ENCODE results near the gene ENTHD1.
"Not testable (repeated sequence)": the region's sequence is repeated elsewhere in the genome, so short reads cannot be mapped to it uniquely, and the experiment has no call there.

Gene ENTHD1

DNA sequence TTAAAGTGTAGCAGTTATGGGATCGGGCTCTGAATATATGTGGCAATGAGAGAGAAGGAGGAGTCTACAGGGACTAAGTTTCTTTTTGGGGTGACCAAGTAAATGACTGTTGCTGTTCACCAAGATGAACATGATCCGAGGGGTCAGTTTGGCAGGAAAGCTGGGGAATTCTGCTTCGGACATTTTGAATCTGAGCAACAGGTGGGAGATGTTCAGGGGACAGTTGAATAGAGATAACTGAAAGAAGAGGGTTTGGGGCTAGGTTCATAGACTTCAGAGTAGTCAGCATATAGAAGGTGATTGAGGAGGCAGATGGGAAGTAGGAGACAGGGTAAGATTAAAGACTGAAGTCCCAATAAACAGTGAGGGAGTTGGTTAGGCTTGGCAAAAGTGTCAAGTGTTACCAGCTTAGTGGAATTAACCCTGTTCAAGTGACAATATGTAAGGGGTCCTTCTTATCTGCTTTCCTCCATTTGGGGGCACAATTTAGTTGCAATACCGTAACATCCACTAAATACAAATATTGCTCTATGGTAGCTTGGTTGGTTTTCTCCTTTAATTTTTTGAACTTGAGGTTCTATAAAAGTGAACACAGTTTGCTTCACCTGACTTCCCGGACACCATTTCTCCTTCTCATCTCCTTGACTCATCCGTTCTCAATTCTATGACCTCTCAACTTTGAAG, 2.9 kb upstream of the ENTHD1 start:
- DNase-seq = no peak

DNA sequence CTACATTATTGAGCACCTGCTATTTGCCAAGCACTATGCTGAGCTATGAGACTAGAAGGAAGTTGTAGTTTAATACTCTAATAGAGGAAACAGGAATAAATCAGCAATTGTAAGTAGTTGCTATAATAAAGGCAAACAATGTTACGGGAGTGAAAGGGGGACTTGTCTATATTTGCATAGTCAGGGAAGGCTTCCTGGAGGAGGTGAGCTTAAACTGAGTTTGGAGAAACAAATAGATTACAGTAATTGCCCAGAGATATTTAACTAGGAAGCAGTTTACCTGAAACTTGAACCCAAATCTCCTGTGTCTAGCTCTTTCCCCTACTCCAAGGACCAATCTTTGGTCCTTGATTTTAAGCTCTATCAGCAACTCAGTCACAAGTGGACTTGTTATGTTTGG, 2.1 kb upstream of the ENTHD1 start:
- DNase-seq = no peak

DNA sequence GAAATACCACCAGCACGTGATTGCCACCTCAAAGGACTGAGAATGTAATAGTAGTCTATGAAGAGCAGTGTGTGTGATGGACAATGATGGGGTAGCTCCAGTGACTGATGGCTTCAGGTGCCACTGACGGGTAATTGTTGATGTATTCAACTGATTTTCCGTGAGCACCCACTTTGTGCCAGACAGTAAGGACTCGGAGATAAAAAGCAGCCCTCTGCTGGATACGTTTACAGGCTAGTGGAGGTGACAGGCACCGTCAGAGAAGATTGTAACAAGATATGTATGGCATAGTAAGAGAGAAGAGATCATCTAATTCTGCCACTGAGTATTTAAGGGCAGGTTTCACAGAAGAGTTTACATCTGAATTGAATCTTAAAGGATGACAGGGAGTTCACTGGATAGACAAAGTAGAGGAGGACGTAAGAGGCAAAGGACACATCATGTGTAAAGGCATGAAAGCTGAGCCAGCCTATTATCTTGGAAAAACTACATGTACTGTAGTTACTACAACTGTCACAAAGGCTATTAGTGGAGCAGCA, 1.1 kb upstream of the ENTHD1 start:
- no peak for DNase-seq

DNA sequence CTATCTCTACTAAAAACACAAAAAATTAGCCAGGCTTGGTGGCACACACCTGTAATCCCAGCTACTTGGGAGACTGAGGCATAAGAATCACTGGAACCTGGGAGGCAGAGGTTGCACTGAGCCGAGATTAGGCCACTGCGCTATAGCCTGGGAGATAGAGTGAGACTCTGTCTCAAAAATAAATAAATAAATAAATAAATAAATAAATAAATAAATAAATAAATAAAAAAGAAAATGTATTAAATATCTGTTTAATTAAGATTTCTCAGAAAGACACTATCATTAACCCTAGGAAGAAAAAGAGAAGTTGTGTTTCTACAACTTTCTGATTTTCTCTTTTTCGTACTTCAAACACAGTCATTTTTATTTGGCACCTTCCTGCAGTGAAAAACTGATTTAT, 3.6 kb downstream of the ENTHD1 start:
- DNase-seq = not testable (repeated sequence)

DNA sequence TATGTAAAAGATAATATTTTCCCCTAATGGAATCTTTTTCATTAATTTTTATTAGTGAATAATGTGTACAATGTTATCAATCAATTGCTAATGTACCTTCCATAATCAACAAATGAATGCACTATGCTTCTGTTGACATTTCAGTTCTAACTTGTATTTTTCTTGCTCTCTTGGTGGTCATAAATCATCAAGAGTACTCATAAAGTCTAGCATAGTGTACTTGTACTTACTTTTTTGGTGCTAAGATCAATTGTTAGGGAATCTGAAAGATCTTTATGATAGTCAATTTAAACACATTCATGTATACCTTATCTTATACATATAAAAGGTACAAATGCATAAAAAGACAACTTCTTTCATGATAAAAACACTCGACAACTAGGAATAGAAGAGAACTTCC, 10.5 kb downstream of the ENTHD1 start:
- DNase-seq = no peak

DNA sequence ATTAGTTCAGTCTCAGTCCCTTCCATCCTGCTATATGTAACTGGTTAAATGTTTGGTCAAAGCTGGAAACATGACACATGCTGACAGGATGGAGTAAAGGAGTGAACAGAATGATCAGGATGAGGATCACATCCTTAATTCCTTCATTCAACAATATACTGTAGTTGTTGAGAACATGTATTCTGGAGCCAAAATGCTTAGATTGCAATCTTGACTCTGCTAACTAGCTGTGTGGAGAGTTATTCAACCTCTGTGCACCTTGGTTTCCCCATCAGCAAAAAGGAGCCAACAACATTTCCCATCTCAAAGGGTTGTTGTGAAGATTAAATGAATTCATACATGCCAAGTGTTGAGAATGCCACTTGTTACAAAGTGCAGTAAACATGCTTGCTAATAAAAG, 12.8 kb downstream of the ENTHD1 start:
- no peak for DNase-seq

DNA sequence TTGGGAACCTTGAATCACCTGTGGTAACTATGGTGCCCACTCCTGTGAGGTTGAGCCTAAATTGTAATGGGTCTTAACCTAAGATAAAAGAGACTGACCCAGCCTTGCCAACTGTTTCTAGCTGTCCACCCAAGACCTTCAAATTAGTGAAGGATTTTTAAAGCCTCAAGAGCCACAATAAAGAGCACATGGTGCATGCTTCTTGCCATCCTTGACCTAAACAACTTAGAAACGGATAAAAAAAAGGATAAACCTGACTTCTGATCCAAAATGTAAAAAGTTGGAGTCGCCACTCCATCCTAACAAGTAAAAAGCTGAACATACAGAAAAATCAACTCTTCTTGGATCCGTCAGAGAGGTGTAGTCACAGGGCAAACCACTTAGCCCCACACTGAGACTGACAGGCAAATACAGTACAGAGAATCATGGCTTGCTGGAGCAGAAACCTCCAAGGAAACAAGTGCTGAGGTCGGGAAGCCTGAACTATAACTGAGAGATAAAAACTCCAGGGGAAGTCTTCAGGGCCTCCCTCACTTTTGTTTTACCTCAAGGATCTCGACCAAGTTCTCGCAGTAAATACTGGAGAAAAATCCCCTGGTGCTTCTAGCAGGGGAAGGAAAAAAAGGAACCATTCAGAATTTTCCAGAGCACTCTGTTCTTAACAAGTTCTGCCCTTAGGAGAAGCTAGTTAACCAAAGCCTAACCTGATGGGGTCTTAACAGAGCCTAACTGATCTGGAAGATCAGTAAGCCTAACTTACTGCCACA, 16.3 kb downstream of the ENTHD1 start:
- DNase-seq = peak; percentile 25

DNA sequence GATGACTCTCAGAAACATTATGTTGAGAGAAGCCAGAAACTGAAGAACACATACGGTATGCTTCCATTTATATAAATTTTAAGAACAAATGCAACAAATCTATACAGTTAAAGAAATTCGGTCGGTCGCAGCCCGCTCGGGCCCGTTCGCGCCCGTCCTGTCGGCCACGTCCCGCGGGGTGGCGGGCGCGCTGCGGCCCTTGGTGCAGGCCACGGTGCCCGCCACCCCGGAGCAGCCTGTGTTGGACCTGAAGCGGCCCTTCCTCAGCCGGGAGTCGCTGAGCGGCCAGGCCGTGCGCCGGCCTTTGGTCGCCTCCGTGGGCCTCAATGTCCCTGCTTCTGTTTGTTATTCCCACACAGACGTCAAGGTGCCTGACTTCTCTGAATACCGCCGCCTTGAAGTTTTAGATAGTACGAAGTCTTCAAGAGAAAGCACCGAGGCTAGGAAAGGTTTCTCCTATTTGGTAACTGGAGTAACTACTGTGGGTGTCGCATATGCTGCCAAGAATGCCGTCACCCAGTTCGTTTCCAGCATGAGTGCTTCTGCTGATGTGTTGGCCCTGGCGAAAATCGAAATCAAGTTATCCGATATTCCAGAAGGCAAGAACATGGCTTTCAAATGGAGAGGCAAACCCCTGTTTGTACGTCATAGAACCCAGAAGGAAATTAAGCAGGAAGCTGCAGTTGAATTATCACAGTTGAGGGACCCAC, 18.2 kb downstream of the ENTHD1 start:
- DNase-seq = not testable (repeated sequence)

DNA sequence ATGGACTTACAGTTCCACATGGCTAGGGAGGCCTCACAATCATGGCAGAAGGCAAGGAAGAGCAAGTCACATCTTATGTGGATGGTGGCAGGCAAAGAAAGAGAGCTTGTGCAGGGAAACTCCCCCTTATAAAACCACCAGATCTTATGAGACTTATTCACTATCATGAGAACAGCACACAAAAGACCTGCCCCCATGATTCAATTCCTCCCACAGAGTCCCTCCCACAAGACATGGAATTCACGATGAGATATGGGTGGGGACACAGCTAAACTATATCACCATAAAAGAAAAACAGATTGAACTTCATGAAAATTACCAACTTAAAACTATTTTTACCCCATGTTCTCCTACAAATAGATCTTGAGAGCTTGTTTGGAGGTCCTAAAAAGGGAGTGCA, 19.6 kb downstream of the ENTHD1 start:
- DNase-seq = no peak

DNA sequence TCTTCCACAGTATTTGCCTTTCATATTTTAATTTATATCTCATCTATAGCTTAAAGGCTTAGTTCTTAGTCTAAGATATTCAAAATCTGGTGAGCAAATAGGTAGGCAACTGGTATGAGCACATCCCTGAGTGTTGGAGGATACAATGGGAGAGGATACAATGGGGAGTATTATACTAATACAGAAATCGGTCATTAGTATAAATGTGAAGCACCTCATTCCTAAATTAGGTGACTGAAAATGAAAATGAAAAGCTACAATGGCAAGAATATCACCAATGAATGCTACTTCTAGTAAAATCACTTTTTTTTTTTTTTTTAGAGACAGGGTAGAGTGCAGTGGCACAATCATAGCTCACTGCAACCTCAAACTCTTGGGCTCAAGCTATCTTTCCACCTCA, 21.0 kb downstream of the ENTHD1 start:
- DNase-seq = no peak

DNA sequence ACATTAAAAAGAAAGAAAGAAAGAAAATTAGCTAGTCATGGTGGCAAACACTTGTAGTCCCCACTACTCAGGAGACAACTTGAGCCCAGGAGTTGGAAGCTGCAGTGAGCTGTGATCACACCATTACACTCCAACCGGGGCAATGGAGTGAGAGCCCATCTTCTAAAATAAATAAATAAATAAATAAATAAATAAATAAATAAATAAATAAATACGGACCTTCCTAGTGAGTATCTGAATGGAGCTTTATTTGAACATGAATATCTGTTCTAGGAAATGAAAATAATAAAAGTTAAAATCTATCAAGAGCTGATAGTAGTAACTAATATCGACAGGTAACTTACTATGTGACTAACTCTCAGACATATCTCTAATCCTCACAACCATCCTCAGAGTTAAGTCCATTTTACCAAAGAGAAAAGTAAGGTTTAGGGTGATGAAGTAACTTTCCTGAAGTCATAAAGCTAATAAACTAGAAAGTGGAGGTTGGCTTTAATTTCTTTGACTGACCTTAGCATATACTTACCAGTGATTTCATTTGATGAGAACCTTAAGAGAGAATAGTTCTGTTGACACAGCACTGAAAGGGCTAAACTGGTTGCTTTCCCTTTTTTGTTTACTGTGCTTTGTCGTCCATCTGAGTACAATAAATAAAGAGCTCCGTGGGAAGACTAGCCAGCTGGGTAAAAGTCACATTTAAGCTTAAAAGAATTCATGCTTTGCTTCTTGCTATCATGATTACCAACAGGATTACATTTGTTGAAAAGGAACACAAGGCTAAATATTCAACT, 22.4 kb downstream of the ENTHD1 start:
- no peak for DNase-seq

DNA sequence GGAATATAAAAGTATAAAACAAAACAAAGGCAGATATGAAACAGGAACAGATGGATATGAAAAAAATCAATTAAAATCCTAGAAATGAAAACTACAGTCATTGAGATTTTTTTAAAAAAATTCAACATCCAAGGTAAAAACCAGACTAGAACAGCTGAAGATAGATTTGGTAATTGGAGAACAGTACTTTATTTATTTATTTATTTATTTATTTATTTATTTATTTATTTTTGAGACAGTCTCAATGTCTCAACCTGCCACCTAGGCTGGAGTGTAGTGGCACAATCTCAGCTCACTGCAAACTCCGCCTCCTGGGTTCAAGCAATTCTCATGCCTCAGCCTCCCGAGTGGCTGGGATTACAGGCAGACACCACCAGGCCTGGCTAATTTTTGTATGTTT, 23.8 kb downstream of the ENTHD1 start:
- DNase-seq = not testable (repeated sequence)

DNA sequence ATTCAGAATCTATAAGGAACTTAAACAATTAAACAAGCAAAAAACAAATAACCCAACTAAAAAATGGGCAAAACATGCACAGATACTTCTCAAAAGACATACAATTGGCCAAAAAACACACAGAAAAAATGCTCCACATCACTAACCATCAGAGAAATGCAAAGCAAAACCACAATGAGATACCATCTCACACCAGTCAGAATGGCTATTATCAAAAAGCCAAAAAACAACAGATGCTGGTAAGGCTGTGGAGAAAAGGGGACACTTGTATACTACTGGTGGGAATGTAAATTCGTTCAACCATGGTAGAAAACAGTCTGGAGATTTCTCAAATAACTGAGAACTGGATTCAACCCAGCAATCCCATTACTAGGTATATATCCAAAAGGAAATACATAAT, 24.8 kb downstream of the ENTHD1 start:
- no peak for DNase-seq

DNA sequence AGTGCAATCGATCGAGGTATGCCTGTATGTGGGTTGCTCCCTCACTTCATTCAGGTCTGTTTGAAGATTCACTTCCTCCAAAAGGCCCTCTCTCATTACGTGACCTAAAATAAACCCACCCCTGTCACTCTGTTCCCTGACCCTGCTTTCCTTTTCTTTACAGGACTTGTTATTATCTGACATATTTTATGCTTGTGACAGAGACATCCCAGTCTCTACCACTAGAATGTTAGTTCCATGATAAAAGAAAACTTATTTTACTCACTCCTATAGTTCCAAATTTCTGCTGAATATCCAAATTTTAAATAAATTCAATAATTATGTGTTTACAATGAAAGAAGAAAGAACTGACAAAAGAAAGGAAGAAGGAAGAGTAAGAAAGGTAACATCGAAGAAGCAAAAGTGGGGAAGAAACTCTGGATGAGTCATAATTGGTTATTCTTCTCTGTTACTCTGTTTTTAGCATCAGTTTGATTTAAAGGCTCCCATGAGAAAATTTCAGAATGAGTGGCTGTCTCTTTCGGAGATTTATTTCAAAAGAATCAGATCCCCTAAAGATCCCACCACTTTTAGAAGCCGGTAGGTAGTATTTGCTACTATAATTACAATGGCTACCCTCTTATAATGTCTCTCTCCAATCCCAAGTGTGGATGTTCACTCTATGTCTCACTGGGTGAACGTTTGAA, 33.5 kb downstream of the ENTHD1 start:
- no peak for DNase-seq

DNA sequence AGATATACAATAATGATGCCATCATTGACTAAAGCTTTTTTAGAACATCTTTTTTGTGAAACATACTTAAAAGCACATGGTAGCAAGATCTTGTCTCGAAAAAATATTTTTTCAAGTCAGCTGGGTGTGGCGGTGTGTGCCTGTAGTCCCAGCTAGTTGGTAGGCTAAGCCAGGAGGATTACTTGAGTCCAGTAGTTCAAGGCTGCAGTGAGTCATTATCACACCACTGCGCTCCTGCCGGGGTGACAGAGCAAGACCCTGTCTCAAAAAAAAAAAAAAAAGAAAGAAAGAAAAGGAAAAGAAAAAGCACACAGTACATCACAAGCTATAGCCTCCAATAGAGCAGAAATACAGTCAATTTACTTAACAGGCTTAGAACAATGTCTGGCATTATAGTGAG, 37.0 kb downstream of the ENTHD1 start:
- no peak for DNase-seq

DNA sequence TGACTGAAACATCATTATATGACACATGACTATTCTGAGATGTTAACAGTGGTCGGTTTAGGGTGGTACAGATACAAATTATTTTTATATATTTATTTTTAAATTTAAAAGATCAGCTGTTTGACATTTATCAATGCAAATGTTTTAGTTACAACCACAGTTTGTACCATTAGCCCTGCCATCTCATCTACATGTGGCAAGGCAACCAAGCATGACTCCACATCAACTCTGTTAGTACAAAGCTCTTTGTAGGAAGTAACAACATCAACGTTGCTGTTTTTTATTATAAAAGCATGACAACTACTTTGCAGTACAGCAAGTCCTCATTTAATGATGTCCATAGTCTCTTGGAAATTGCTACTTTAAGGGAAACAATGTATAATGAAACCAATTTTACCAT, 40.8 kb downstream of the ENTHD1 start:
- no peak for DNase-seq

DNA sequence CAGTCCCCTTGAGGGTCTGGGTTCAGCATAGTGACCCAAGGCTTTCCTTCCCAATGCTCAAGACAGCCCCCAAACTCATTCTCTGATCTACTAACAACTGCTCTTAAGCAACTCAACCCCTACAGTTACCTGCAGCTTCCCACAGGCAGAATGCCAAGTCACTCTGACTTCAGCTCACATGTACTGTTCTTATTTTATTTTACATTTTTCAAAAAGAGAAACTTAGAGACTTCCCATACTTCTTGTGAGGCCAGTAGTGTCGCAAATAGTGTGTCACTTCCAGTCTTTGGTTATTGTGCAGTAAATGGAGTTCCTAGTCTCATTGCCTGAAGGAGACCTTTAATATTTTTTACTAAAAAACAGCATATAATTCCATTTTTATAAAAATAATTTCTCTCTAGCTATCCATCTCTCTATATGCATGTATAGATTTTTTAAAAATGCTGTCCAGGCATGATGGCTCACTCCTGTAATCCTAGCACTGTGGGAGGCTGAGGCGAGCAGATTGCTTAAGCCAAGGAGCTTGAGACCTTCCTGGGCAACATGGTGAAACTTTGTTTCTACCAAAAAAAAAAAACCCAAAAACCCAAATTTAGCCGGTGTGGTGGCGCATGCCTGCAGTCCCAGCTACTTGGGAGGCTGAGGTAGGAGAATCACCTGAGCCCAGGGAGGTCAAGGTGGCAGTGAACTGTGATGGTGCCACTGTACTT, 41.8 kb downstream of the ENTHD1 start:
- DNase-seq = no peak

DNA sequence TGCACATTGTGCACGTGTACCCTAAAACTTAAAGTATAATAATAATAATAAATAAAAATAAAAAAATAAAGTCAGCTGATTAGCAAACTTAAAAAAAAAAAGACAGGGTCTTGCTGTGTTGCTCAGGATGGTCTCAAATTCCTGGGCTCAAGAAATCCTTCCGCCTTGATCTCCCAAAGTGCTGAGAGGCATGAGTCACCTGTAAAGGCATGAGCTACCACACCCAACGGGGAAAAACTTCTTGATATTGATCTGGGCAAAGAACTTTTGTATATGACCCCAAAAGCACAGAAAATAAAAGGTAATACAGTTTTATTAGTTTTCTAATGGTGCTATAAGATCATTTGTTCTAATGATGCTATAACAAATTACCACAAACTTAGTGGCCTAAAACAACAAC, 46.1 kb downstream of the ENTHD1 start:
- no peak for DNase-seq

DNA sequence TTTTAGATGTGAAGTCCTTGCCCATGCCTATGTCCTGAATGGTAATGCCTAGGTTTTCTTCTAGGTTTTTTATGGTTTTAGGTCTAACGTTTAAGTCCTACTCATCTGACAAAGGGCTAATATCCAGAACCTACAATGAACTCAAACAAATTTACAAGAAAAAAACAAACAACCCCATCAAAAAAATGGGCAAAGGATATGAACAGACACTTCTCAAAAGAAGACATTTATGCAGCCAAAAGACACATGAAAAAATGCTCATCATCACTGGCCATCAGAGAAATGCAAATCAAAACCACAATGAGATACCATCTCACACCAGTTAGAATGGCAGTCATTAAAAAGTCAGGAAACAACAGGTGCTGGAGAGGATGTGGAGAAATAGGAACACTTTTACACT, 47.0 kb downstream of the ENTHD1 start:
- not testable (repeated sequence) for DNase-seq

DNA sequence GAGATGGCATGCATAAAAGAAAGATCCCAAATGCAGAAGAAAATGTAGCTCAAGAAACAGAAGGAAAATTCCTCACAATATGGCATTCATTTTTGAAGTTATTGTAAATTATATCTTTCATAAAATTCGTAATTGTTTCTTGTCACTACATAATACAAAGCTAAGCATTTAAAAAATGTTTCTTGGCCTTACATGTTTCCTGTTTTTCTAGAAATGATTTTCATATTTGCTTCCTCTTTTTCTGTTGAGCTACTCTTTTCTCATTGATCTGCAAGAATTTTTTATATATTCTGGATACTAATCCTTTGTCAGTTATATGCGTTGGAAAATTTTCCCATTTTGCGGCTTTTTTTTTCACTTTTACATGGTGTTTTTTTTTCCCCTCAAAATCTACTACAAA, 48.0 kb downstream of the ENTHD1 start:
- no peak for DNase-seq

DNA sequence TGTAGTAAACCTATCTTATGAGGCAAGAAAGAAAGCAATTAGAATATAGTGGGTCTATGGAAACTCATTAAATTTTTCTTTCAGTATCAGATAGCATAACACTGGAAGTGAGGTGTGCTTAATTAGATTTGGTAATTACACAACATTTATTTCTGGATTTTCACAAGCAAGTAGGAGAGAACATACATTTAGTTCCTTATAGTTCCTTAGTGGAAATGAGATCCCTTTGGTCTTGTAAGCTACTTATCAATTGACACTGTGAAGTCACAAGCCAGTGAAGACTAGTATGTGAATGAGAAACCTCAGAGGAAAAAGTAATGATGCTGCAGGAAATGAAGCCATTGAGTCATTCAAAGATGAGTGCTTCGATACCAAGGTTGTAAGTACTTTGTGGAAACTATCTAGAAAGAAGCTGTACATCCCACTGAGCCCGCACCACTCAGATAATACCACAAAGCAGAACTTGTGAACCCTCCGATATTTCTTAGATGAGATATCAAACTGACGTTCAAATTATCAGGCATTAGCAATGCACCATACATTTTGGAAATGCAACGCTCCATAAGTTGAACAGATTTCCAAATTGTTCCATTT, 53.5 kb downstream of the ENTHD1 start:
- no peak for DNase-seq
